H1 (cell line): Measurements from ENCODE around the gene ING5.

Experiments
- BACH1 ChIP-seq: IDR thresholded peaks from 2 replicates; pipeline ENCODE4 v1.6.1; 2012; ENCODE audit warnings: low read length, improper control_type of control experiment
- EZH2 ChIP-seq: fragments of 200-600 bp; sonication (generic); IDR thresholded peaks from 2 replicates; pipeline ENCODE4 v1.7.1; 2012; ENCODE audit warnings: low read depth, mild to moderate bottlenecking, moderate library complexity, low read length, inconsistent platforms; ENCODE audit not compliant: severe bottlenecking
- HDAC2 ChIP-seq, 2 experiments: fragments of 300-600 bp in 1 of 2; sonication (generic) in 1 of 2; IDR thresholded peaks; 2 replicates each; pipeline ENCODE4 v1.6.1; 2011 to 2012; ENCODE audit warnings: low read depth in 2 of 2, low read length in 2 of 2, mild to moderate bottlenecking in 2 of 2, moderate library complexity in 2 of 2, borderline replicate concordance in 1 of 2, inconsistent platforms in 1 of 2
- NRF1 ChIP-seq: IDR thresholded peaks from 2 replicates; pipeline ENCODE4 v1.6.1; 2011; ENCODE audit warnings: mild to moderate bottlenecking, low read depth, low read length, improper control_type of control experiment
- PHF8 ChIP-seq: fragments of 200-600 bp; sonication (generic); conservative IDR thresholded peaks from 2 replicates; pipeline ENCODE4 v1.7.1; 2012; ENCODE audit warnings: low read depth, mild to moderate bottlenecking, inconsistent platforms, low read length, moderate library complexity
- POLR2A ChIP-seq, 2 experiments: IDR thresholded peaks; 1 replicate in 1 of 2; 2 replicates in 1 of 2; pipeline ENCODE4 v1.6.1; 2011; ENCODE audit warnings: low read depth in 2 of 2, low read length in 2 of 2, mild to moderate bottlenecking in 2 of 2; ENCODE audit errors: control extremely low read depth in 1 of 2
- POLR2AphosphoS5 ChIP-seq: IDR thresholded peaks from 2 replicates; pipeline ENCODE4 v1.6.1; 2011; ENCODE audit warnings: low read depth, low read length
- SIRT6 ChIP-seq: IDR thresholded peaks from one replicate; pipeline ENCODE4 v1.7.1; 2012; ENCODE audit warnings: low read length, inconsistent platforms
- SP1 ChIP-seq: IDR thresholded peaks from 2 replicates; pipeline ENCODE4 v1.6.1; 2011; ENCODE audit warnings: low read depth, low read length
- SP2 ChIP-seq: IDR thresholded peaks from 2 replicates; pipeline ENCODE4 v1.6.1; 2012; ENCODE audit warnings: mild to moderate bottlenecking, low read length, inconsistent platforms
- TAF7 ChIP-seq: optimal IDR thresholded peaks from 2 replicates; pipeline ENCODE3; 2011; ENCODE audit warnings: low read depth, mild to moderate bottlenecking, inconsistent platforms, low read length, moderate library complexity, borderline replicate concordance
- YY1 ChIP-seq: IDR thresholded peaks from 2 replicates; pipeline ENCODE4 v1.6.1; 2011; ENCODE audit warnings: low read depth, mild to moderate bottlenecking, low read length
- ZNF274 ChIP-seq: IDR thresholded peaks from 2 replicates; pipeline ENCODE4 v1.7.0; 2012; ENCODE audit warnings: low read length, borderline replicate concordance; ENCODE audit errors: extremely low read depth
- TF ChIP-seq, protein P1 (sequence below), 3 experiments: IDR thresholded peaks; 1 replicate in 2 of 3; 2 replicates in 1 of 3; pipeline versions ENCODE4 v1.5.1 to v1.6.1; 2011; ENCODE audit warnings: low read length in 3 of 3, mild to moderate bottlenecking in 3 of 3, inconsistent platforms in 2 of 3, low read depth in 1 of 3, moderate library complexity in 1 of 3; ENCODE audit not compliant: insufficient read depth in 1 of 3; ENCODE audit errors: control extremely low read depth in 1 of 3

DNA sequence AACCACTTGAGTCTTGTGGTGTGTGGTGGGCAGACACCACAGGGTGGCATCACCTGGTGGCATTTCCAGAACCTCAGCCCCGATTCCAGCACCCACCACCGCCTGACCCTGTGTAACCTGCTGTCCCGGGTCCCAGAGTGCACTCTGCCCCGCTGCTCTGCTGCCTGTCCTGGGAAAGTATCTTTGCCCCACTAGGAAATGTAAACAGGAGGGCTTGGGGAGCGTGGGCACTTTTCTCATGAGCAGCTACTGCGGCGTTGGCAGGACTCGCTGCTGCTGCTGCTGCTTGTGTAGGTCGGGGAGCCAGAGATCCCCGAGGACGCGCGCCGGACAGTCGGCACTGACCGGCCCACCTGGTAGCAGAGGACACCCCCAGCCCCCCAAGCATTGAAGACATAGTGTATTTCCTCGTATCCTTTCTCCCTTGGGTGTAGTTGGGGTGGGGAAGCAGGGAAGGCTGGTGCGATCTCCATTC lies 28.6 kb upstream of the ING5 start:
- TF ChIP-seq NRF1 (no peak), PHF8 (no peak), SIRT6 (no peak), POLR2A (IDR thresholded peaks at IDR 0.05; ENCODE audit: control extremely low read depth in 1 of 2, low read depth in 2 of 2, low read length in 2 of 2) (no peak), EZH2 (no peak), HDAC2 (IDR thresholded peaks at IDR 0.05; ENCODE audit: borderline replicate concordance in 1 of 2, low read depth in 2 of 2, low read length in 2 of 2) (no peak), SP1 (no peak), TAF7 (no peak), SP2 (no peak), BACH1 (no peak), YY1 (no peak), ZNF274 (no peak), POLR2AphosphoS5 (no peak)
- TF ChIP-seq, protein P1, sequence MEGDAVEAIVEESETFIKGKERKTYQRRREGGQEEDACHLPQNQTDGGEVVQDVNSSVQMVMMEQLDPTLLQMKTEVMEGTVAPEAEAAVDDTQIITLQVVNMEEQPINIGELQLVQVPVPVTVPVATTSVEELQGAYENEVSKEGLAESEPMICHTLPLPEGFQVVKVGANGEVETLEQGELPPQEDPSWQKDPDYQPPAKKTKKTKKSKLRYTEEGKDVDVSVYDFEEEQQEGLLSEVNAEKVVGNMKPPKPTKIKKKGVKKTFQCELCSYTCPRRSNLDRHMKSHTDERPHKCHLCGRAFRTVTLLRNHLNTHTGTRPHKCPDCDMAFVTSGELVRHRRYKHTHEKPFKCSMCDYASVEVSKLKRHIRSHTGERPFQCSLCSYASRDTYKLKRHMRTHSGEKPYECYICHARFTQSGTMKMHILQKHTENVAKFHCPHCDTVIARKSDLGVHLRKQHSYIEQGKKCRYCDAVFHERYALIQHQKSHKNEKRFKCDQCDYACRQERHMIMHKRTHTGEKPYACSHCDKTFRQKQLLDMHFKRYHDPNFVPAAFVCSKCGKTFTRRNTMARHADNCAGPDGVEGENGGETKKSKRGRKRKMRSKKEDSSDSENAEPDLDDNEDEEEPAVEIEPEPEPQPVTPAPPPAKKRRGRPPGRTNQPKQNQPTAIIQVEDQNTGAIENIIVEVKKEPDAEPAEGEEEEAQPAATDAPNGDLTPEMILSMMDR (IDR thresholded peaks at IDR 0.05; ENCODE audit: control extremely low read depth in 1 of 3, insufficient read depth in 1 of 3, low read depth in 1 of 3, low read length in 3 of 3): no peak
